PC-9 (cell line): ENCODE results near the gene SLC25A42. TPM values are rescaled to one million over a fixed set of nuclear protein-coding genes. Genes with fewer than 3 reads are reported as not detected.

Experiments used
- BruUV-seq: library from RNA; stranded (reverse); fragments of 400-500 nt; replicated peaks from 2 replicates; lab custom pipeline; 2021; lab: Mats Ljungman, UMichigan
- CTCF ChIA-PET: fragments of 300-600 bp; sonication (Branson Sonifier 250); formaldehyde crosslinking; loops from one replicate; lab custom pipeline; 2022; ENCODE audit warnings: antibody characterized with exemption; lab: Charles Lee
- POLR2A ChIA-PET: fragments of 300-600 bp; sonication (Branson Sonifier 250); formaldehyde crosslinking; loops from one replicate; lab custom pipeline; 2022; ENCODE audit warnings: antibody characterized with exemption; ENCODE audit not compliant: unreplicated experiment; lab: Charles Lee
- DNase-seq, 2 experiments: peaks; one replicate each; pipeline versions ENCODE4 v3.0.0 to v3.0.0-alpha.2; 2015 to 2022; ENCODE audit warnings: mixed read lengths in 1 of 2
- H2AFZ ChIP-seq: fragments of 200-600 bp; sonication (generic); 2 replicates; pipeline ENCODE4 v1.8.1; 2017; ENCODE audit warnings: antibody characterized with exemption
- H3F3A ChIP-seq: fragments of 200-600 bp; sonication (generic); 2 replicates; pipeline ENCODE4 v1.8.1; 2017; ENCODE audit warnings: antibody characterized with exemption, mild to moderate bottlenecking, low read depth; ENCODE audit not compliant: insufficient read depth
- H3K27ac ChIP-seq: fragments of 200-600 bp; sonication (generic); 2 replicates; pipeline ENCODE4 v1.6.1; 2016; ENCODE audit warnings: mixed run types
- H3K27me3 ChIP-seq: fragments of 200-600 bp; sonication (generic); 2 replicates; pipeline ENCODE4 v1.6.1; 2016; ENCODE audit warnings: low read depth, mixed run types; ENCODE audit not compliant: insufficient read depth
- H3K36me3 ChIP-seq: fragments of 200-600 bp; sonication (generic); 2 replicates; pipeline ENCODE4 v1.6.1; 2016; ENCODE audit warnings: low read depth, mixed run types
- H3K4me1 ChIP-seq: fragments of 200-600 bp; sonication (generic); replicated peaks from 2 replicates; pipeline ENCODE4 v1.6.1; 2016; ENCODE audit warnings: mixed run types; ENCODE audit not compliant: insufficient read depth
- H3K4me2 ChIP-seq: fragments of 200-600 bp; sonication (generic); 2 replicates; pipeline ENCODE4 v1.6.1; 2017; ENCODE audit warnings: mixed run types
- H3K4me3 ChIP-seq: fragments of 200-600 bp; sonication (generic); 2 replicates; pipeline ENCODE4 v1.6.1; 2016; ENCODE audit warnings: mixed run types
- H3K79me2 ChIP-seq: fragments of 200-600 bp; sonication (generic); 2 replicates; pipeline ENCODE4 v1.6.1; 2017; ENCODE audit warnings: low read depth, mixed run types
- H3K9me2 ChIP-seq: fragments of 200-600 bp; sonication (generic); 2 replicates; pipeline ENCODE4 v1.8.1; 2017; ENCODE audit warnings: mild to moderate bottlenecking; ENCODE audit not compliant: insufficient read depth
- H3K9me3 ChIP-seq: fragments of 200-600 bp; sonication (generic); 2 replicates; pipeline ENCODE4 v1.8.1; 2016; ENCODE audit warnings: low read depth; ENCODE audit not compliant: insufficient read depth
- H4K20me1 ChIP-seq: fragments of 200-600 bp; sonication (generic); 2 replicates; pipeline ENCODE4 v1.8.1; 2017; ENCODE audit not compliant: insufficient read depth
- EZH2 ChIP-seq: fragments of 200-600 bp; sonication (generic); IDR thresholded peaks from 2 replicates; pipeline ENCODE4 v1.8.0; 2017; ENCODE audit warnings: antibody characterized with exemption, low read depth
- intact Hi-C: fragments of 100-400 bp; cut with micrococcal nuclease; formaldehyde crosslinking; loops from one replicate; pipeline ENCODE4 v1.10.0; 2022; ENCODE audit not compliant: unreplicated experiment
- total RNA-seq: library from RNA; stranded (reverse); gene quantifications from 2 replicates; pipeline ENCODE4 v1.2.3, GENCODE V29; 2021
- TF ChIP-seq, protein P1 (sequence below): fragments of 200-600 bp; sonication (generic); conservative IDR thresholded peaks from 2 replicates; pipeline ENCODE4 v1.6.1; 2017; ENCODE audit warnings: mixed run types, antibody characterized with exemption, mild to moderate bottlenecking, moderate library complexity

Gene SLC25A42
- total RNA-seq, 1 experiment from 2014 or later, result 6.9 TPM

DNA sequence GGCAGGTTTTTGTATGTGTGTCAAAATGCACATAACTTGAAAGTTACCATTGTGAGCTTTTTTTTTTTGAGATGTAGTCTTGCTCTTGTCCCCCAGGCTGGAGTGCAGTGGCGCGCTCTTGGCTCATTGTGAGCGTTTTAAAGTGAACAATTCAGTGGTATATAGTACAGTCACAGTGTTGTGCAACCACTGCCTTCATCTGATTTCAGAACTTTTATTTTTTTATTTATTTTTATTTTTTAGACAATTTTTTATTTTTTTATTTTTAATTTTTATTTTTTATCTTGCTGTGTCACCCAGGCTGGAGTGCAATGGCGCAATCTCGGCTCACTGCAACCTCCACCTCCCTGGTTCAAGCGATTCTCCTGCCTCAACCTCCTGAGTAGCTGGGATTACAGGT lies 15.0 kb downstream of the SLC25A42 start:
- no peak overlapping the region for H3K4me2 ChIP-seq
- H3K4me1 ChIP-seq, result no peaks in the 10 kb centered on the region
- no peaks in the 10 kb centered on the region for H3K9me3 ChIP-seq
- H4K20me1 ChIP-seq, result peaks cover 4% of the 10 kb centered on the region; the same call in 1 of the 2 replicates
- intact Hi-C loops, result no loop called here
- H2AFZ ChIP-seq, result no peak overlapping the region
- ChIA-PET POLR2A (no interaction called here), CTCF (no interaction called here)
- H3K79me2 ChIP-seq, result no peaks in the 10 kb centered on the region
- no peak overlapping the region for H3K4me3 ChIP-seq
- no peak overlapping the region for H3K27ac ChIP-seq
- H3K36me3 ChIP-seq, result no peaks in the 10 kb centered on the region
- no peak for DNase-seq
- no peaks in the 10 kb centered on the region for H3K27me3 ChIP-seq
- TF ChIP-seq EZH2, result no peak
- TF ChIP-seq, protein P1, sequence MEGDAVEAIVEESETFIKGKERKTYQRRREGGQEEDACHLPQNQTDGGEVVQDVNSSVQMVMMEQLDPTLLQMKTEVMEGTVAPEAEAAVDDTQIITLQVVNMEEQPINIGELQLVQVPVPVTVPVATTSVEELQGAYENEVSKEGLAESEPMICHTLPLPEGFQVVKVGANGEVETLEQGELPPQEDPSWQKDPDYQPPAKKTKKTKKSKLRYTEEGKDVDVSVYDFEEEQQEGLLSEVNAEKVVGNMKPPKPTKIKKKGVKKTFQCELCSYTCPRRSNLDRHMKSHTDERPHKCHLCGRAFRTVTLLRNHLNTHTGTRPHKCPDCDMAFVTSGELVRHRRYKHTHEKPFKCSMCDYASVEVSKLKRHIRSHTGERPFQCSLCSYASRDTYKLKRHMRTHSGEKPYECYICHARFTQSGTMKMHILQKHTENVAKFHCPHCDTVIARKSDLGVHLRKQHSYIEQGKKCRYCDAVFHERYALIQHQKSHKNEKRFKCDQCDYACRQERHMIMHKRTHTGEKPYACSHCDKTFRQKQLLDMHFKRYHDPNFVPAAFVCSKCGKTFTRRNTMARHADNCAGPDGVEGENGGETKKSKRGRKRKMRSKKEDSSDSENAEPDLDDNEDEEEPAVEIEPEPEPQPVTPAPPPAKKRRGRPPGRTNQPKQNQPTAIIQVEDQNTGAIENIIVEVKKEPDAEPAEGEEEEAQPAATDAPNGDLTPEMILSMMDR, result no peak
- BruUV-seq, result no TSS peak
- H3K9me2 ChIP-seq, result no peaks in the 10 kb centered on the region
- H3F3A ChIP-seq, result no peaks in the 10 kb centered on the region; the same call in 1 of the 2 replicates

DNA sequence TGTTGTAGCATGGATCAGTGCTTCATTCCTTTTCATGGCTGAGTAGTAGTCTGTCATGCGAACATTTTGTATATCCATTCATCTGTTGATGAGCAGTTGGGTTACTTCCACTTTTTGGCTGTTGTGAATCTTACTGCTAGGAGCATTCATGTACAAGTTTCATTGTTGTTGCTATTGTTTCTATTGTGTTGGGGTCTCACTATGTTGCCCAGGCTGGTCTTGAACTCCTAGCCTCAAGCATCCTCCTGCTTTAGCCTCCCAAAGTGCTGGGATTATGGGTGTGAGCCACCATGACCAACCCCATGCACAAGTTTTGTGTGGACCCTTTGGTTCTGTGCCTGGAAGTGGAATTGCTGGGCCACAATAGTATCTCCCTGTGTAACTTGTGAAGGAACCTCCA lies 15.8 kb downstream of the SLC25A42 start:
- H4K20me1 ChIP-seq, result peaks cover 4% of the 10 kb centered on the region; the same call in 1 of the 2 replicates
- POLR2A ChIA-PET, result no interaction called here
- H3K4me1 ChIP-seq, result no peaks in the 10 kb centered on the region
- no peak for TF ChIP-seq EZH2
- TF ChIP-seq, protein P1, result no peak
- H3K27me3 ChIP-seq, result no peaks in the 10 kb centered on the region
- H3F3A ChIP-seq, result no peaks in the 10 kb centered on the region
- no peak overlapping the region for H3K4me3 ChIP-seq
- intact Hi-C loops, result no loop called here
- no peaks in the 10 kb centered on the region for H3K79me2 ChIP-seq
- no peak overlapping the region for H3K27ac ChIP-seq
- CTCF ChIA-PET, result no interaction called here
- H3K9me3 ChIP-seq, result no peaks in the 10 kb centered on the region
- no peaks in the 10 kb centered on the region for H3K9me2 ChIP-seq
- H3K4me2 ChIP-seq, result no peak overlapping the region
- DNase-seq, result no peak
- no peaks in the 10 kb centered on the region for H3K36me3 ChIP-seq
- no TSS peak for BruUV-seq
- no peak overlapping the region for H2AFZ ChIP-seq

DNA sequence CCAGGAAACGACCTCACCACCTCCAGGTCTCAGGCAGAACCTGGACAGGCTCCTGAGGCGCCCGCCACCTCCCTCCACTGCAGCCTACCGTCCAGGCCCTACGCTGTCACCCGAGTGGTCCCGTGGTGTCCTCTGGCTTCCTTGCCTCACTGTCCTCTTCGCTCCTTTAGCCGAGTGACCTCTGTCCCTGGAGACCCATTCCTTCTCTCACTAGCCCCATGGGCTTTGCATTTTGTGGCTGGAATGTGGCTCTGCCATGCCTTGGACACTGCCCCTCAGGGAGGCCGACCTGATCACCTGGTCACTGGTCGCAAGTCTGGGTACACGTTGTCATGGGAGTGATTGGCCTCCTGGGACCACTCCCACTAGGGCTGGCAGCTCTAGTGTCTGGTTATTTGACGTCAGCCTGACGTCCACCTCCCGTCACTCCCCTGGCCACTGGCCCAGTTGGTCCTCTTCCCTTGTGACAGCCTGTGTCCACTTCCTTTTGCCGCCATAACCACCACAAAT lies 17.9 kb downstream of the SLC25A42 start:
- CTCF ChIA-PET, result no interaction called here
- intact Hi-C loops, result no loop called here
- no peaks in the 10 kb centered on the region for H3F3A ChIP-seq
- H3K27me3 ChIP-seq, result no peaks in the 10 kb centered on the region
- DNase-seq, result no peak
- H4K20me1 ChIP-seq, result peaks cover 8% of the 10 kb centered on the region; the same call in 1 of the 2 replicates
- H3K4me1 ChIP-seq, result no peaks in the 10 kb centered on the region
- no peaks in the 10 kb centered on the region for H3K9me2 ChIP-seq
- no peak for TF ChIP-seq EZH2
- TF ChIP-seq, protein P1, result no peak
- H2AFZ ChIP-seq, result no peak overlapping the region
- no peaks in the 10 kb centered on the region for H3K79me2 ChIP-seq
- no peak overlapping the region for H3K4me3 ChIP-seq
- no peak overlapping the region for H3K27ac ChIP-seq
- H3K9me3 ChIP-seq, result no peaks in the 10 kb centered on the region
- no peaks in the 10 kb centered on the region for H3K36me3 ChIP-seq
- POLR2A ChIA-PET, result no interaction called here
- H3K4me2 ChIP-seq, result no peak overlapping the region
- no TSS peak for BruUV-seq
